NCI-H2227 treated with DMSO at 0.1 percent for 48 hours (cell line): ENCODE data around the gene SMARCD3.

Experiments used
- DNase-seq: peaks from one replicate; lab custom pipeline; 2025; lab: John Stamatoyannopoulos, UW

Gene SMARCD3

DNA sequence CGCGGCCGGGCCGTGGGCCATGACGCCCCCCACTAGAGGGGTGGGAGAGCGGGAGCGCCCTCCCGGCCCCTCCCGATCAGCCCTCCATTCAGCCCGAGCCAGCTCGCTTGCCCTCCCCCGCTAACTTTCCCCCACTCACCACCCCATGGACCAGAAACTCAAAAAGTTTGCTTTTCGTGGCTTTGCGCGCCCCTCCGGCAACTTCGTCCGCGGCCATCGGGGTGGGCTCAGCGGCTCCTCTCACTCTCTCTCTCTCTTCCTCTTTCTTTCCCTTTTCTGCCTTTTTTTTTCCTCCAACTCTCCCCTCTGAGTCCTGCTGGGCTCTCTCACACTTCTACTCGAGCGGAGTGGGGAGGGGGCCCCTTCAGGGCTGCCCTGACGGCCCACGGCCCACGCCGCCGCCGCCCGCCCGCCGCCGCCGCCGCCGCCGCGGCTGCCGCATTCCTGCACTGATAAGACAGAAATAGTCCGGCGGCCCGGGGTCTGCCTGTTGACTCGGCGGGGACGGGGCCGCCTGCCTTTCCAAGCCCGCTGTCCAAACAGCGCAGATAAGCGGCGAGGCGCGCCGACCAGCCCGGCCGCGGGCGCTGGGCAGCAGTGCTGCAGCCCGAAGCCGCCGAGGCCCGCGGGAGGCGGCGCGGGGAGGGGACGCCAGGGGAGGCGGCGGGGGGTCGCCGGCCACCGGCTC, at the start of gene SMARCD3:
Gene SMARCD3, minus strand, starts transcription at position 349 of the 688 bp plus-strand sequence. Its CDS starts 132 bp downstream, at position 217.
- peak; percentile 47 for DNase-seq

DNA sequence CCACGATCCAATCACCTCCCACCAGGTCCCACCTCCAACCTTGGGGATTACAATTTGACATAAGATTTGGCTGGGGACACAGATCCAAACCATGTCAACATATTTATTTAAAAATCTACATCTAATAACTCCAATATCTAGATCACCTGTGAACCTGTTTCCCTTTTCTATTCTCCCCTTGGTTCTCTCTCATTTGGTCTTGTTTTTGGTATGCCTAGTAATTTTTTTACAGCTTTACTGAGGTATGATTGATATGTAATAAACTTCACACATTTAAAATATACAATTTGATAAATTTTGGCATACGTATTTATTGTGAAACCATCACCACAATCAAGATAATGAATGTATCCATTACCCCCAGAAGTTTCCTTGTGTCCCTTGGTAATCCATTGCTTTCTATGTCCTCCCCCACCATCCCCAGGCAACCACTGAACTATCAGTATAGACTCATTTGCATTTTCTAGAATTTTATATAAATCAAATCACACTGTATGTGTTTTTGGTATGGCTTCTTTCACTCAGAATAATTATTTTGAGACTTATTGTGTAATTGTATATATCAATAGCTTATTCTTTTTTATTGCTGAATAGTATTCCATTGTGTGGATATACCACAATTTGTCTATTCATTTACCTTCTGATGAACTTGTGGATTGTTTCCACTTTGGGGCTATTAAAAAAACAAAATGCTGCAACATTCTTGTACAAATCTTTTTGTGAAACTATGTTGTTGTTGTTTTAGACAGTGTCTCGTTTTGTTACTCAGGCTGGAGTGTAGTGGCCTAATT, 47.9 kb upstream of the SMARCD3 start:
- DNase-seq = no peak

DNA sequence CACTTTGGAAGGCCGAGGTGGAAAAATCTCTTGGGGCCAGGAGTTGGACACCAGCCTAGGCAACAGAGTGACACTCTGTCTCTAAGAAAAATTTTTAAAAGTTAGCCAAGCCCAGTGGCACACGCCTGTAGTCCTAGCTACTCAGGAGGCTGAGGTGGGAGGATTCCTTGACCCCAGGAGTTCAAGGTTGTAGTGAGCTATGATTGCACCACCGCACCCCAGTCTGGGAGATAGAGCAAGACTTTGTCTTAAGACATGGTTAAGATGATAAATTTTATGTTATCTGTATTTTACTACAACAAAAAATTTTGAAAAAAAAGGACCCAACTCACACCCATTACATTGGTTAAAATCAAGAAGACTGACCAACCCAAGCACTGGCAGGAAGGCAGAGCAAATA, 44.4 kb upstream of the SMARCD3 start:
- DNase-seq = no peak

DNA sequence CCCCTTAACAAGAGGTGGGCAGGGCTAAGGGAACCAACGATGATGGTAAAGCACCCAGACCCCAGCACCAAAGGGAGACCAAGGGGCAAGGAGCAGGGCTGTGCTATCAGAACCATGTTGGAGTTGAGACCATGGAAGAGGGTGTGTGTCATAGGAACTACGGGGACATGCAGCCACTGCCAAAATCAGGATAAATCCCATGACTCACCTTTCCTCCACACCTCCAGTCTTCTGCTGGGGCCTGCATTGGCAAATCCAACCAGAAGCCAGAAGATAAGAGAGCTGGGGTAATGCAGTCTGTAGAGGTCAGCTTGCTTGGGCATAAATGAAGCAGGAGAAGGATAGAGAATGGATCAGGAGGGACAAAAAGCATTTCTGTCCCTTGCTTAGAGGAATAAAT, 42.7 kb upstream of the SMARCD3 start:
- DNase-seq = no peak

DNA sequence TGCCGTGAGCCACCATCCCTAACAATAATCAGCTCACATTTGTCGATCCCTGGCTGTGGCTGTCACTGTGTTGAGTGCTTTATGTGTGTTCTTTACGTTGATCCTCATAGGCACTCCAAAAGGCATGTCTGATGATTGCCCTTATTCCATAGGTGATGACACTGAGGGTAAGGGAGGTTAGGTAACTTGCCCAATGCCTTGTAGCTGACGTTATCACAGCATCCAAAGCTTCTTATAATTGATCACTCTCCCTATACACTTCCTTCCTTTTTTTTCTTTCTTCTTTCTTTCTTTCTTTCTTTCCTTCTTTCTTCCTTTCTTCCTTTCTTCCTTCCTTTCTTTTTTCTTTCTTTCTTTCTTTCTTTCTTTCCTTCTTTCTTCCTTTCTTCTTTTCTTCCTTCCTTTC, 41.9 kb upstream of the SMARCD3 start:
- no peak for DNase-seq

GRCh38 chr7:151289891-151290290, 41.4 kb upstream of the SMARCD3 start:
- no peak for DNase-seq

DNA sequence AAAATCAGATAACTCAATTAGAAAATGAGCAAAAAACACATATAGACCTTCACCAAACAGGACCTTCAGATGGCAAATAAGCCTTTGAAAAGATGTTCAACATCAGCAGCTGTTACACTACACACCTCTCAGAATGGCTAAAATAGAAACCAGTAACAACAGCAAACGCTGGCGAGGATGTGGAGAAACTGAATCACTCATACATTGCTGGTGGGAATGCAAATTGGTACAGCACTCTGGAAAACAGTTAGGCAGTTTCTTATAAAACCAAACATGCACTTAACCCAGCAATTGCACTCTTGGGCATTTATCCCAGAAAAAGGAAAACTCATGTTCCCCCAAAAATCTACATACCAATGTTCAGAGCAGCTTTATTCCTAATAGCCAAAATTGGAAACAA, 37.7 kb upstream of the SMARCD3 start:
- DNase-seq = no peak

DNA sequence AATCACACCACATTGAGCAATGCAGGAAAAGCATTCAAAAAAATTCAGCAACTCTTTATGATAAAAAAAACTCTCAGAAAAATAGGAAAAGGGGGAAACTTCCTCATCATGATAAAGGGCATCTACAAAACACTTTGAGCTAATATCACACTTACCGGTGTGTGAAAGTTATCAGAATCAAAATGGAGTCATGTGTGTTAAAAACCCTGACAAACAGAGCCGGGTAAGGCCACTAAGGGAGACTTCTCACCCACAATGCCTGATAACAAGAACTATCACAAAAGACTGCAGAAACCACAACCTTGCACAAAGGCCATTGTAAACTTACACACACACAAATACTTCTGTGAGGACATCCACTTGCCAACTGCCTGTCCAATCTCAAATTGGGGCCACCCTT, 34.8 kb upstream of the SMARCD3 start:
- no peak for DNase-seq

GRCh38 chr7:151282111-151282510, 33.6 kb upstream of the SMARCD3 start:
- DNase-seq = no peak

DNA sequence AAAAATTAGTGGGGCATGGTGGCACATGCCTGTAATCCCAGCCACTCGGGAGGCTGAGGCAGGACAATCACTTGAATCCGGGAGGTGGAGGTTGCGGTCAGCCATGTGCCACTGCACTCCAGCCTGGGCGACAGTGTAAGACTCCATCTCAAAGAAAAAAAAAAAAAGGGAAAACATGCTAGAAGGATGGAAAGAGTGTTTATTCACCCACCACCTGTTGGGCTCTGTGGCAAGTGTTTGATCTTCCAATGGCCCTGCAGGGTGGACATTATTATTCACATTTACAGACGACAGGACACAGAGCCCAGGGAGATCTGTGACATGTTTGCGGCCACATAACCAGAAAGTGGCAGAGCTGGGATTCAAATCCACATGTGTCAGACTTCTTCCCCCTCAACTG, 33.2 kb upstream of the SMARCD3 start:
- DNase-seq = no peak

- DNase-seq = no peak
Measured at GRCh38 chr7:151280388-151281019, 32.0 kb upstream of the SMARCD3 start.

- DNase-seq = no peak
Measured at GRCh38 chr7:151279868-151280267, 31.4 kb upstream of the SMARCD3 start.

DNA sequence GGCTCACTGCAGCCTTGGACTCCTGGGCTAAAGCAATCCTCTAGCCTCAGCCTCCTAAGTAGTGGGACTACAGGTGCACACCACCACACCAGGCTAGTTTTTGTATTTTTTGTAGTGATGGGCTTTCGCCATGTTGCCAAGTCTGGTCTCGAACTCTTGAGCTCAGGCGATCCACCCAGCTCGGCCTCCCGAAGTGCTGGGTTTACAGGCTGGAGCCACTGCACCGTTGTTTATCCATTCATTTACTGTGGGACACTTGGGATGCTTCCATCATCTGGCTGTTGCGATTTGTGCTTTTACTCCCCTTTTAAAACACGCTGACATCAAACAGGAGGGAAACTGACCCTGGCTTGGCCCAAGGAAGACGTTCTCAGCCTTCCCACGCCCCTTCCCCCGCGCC, 30.5 kb upstream of the SMARCD3 start:
- no peak for DNase-seq

- DNase-seq = no peak
Measured at GRCh38 chr7:151277631-151278030, 29.1 kb upstream of the SMARCD3 start.

- peak; percentile 70 for DNase-seq
Measured at GRCh38 chr7:151276666-151277590, 28.4 kb upstream of the SMARCD3 start.

DNA sequence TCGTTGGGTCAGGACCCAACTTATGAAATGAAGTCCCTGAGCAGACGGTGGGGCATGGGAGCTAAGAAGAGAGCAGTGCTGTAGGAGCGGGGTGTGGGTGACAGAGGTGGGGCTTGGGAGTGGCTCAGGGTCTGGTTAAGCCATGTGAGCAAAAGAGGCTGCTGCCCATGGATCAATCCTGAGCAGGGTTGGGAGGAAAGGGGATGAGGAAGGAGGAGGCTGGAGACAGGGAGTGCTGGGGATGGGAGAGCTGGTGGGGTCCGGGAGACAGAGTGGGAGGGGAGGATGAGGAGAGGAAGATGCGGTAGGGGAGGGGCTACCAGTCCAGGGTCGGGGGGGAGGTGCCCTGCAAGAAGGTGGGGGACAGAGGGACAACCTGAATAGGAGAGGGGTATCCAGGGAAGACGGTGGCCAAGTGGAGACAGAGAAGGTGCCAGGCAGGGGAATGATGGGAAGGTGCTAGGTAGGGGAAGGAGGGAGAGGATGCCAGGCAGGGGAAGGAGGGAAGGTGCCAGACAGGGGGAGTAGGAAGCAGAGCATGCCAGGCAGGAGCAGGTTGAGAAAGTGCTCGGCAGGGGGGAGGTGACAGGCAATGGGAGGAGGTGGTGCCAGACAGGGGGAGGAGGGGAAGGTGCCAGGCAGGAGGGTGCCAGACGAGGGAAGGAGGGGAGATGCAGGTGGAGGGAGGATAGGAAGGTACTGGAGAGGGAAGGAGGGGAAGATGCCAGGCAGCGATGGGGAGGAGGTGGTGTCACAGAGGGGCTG, 27.5 kb upstream of the SMARCD3 start:
- DNase-seq = no peak

DNA sequence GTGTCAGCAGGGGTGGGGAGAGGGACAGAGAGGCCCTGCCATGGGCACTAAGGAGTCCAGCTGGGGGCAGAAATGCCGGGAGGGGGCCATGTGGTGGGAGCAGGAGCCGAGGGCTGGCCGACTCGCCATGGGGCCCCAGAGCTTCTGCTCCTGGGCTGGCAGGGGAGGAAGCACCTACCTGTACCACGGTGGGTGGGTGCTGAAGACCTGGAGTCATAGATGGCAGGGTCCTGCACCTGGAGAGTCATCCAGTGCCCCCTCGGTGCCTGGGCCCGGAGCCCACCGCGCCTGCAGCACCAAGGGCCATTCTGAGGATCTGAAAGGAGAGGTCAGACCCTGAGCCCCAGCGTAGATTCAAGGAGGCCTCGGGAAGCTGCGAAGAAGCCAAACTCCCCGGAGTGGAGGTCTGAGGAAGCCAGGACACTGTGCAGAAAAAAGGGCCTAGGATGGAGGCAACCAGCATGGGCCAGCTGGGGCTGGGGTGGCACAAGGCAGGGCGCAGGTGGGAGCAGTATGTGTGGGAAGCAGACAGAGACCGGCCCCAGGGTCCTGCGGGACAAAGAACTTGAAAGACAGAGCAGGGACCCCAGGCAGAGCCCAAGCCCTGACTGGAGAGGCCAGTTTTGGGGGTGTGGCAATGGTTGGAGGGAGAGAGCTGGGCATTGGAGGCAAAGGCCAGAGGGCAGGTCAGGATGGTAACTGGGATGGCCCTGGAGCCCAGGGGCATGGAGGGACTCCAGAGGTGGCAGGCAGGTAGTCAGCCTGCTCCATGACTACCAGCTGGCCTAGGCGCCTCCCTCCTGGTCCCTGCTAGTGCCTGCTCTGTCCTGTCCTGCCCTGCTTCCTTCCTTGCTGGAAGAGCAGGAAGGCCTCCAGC, 26.7 kb upstream of the SMARCD3 start:
- DNase-seq = no peak

DNA sequence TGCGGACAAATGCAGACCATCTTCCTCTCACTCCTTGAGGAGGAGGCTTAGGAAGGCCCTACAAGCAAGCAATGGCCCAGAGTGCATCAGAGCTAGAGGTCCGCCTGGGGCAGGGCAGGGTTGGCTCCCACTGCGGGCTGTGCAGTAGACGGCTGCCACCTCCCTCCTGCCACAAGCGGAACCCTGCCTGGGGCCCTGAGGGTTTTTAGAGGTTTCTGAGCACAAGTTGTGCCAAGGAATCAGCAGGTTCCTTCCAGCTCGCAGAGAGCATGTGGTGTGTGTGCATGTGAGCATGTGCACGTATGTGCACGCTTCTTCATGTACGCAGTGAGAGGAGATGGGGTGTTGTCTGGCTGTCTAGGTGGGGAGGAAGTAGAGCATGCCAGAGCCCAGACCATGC, 25.9 kb upstream of the SMARCD3 start:
- DNase-seq = no peak

GRCh38 chr7:151273651-151274390, 25.3 kb upstream of the SMARCD3 start:
- no peak for DNase-seq

- DNase-seq = no peak
Measured at GRCh38 chr7:151272877-151273276, 24.4 kb upstream of the SMARCD3 start.
